Suprapubic skin (tissue), 3 donors: ENCODE measurements around the gene CLSTN2.

Experiments
- CTCF ChIP-seq, 2 donors: fragments of 200-600 bp in 1 of 2; fragments of 450-650 bp in 1 of 2; sonication (generic) in 1 of 2; IDR thresholded peaks; one replicate each; pipeline ENCODE4 v1.5.1; 2016 to 2019; ENCODE audit warnings: antibody characterized with exemption in 2 of 2, mild to moderate bottlenecking in 1 of 2, moderate library complexity in 1 of 2
- EP300 ChIP-seq: sonication (generic); formaldehyde crosslinking; IDR thresholded peaks from one replicate; pipeline ENCODE4 v1.6.1; 2017; ENCODE audit warnings: antibody characterized with exemption

- no peak for TF ChIP-seq EP300
- TF ChIP-seq CTCF (IDR thresholded peaks at IDR 0.05), result no peak
These were observed 4.8 kb upstream of the CLSTN2 start for GRCh38 chr3:139930211-139930610.
